Hematopoietic multipotent progenitor cell treated with erythropoietin and hydrocortisone succinate and interleukin-3 and kit ligand, for 6 days (in vitro differentiated cells): Measurements from ENCODE around the gene DUSP18.
"Not testable (repeated sequence)": the region's sequence is repeated elsewhere in the genome, so short reads cannot be mapped to it uniquely, and the experiment has no call there.

Experiments used
- DNase-seq: peaks from one replicate; pipeline ENCODE4 v3.0.0-alpha.2; 2015

Gene DUSP18

GRCh38 chr22:30636226-30637077 lies 31.2 kb downstream of the DUSP18 start:
- DNase-seq, result no peak

- peak; percentile 92 for DNase-seq
Observed at GRCh38 chr22:30635273-30636225, 32.1 kb downstream of the DUSP18 start, which contains the start of gene SLC35E4. Gene SLC35E4 (plus strand): TSS chr22:30635781. CDS start chr22:30636451, 670 bp downstream.

DNA sequence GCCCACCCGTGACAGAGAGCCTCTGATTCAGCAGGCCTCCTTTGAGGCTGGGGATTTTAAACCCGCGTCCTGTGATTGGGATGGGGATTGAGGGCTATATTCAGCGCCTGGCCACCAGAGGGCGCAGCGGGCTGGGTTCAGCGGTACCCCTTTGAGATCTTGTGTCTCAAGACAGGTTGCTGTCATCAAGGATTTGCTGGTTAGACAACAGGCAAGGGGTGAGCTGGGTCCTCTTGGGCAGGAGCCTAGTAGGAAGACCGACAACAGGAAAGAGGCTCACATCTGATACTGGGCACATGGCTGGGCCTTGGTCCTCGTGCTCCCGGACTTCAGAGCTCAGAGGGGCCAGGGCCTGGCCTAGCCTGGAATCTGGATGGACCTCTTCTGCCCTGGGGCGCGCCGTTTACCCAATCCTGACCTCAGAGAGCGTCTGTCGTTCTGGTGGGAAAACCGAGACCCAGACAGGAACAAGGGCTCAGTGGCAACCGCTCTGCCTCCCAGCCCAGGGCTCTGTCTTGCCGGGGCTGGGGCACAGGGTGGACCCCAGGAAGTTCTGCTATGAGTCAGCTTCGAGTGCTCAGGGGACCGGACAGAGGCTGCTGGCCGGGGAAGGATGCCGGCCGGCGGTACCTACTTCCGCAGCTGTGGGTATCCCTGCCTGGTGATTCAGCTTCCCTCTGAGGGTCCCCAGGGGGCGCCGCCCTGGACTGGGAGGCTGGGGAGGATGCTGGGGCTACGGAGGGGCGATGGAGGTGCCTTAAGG lies 33.0 kb downstream of the DUSP18 start:
- DNase-seq, result peak; percentile 94

- DNase-seq, result not testable (repeated sequence)
Observed at GRCh38 chr22:30631469-30631868, 36.2 kb downstream of the DUSP18 start.

DNA sequence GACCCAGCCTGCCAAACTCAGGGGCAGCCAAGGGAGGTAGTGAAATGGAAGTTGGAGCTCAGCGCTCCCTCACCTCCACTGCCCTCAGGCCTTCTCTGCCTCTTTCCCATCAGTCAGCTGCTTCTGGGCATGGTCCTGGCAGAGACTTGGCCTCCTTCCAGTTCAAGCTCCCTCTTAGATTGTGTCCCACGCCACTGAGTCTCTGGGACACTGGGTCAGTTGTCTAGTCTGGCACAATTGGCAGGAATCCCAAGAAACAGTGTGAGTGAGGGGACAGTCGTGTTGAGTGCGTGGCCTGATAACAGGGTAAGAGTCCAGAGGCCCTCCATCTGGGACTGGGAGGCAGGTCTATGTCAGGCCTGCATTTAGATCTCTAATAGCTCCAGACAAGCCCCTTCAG lies 39.2 kb downstream of the DUSP18 start:
- DNase-seq, result no peak

DNA sequence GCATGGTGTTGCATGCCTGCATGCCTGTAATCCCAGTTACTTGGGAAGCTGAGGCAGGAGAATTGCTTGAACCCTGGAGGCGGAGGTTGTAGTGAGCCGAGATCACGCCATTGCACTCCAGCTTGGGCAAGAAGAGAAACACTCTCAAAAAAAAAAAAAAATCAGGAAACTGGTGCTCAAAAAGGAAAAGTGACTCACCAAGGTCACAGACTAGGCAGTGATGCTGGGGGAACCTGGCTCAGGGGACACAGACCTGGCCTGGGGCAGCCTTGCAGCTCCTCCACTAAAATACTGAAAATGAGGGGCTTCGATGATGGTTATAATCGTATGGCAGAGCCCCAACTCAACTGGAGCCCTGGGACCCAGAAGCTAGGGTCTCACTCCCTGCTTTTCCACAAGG lies 40.2 kb downstream of the DUSP18 start:
- DNase-seq, result no peak

- no peak for DNase-seq
Observed at GRCh38 chr22:30626413-30626812, 41.3 kb downstream of the DUSP18 start.

DNA sequence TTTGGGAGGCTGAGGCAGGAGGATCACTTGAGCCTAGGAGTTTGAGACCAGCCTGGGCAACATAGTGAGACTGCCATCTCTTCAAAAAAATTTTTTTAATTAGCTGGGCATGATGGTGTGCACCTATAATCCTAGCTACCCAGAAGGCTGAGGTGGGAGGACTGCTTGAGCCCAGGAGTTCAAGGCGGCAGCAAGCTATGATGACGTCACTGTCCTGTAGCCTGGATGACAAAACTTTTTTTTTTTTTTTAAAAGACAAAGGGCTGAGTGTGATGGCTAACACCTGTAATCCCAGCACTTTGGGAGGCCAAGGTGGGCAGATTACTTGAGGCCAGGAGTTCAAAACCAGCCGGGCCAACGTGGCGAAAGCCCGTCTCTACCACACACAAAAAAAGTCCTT lies 47.8 kb downstream of the DUSP18 start:
- not testable (repeated sequence) for DNase-seq

- DNase-seq, result no peak
Observed at GRCh38 chr22:30617819-30618218, 49.9 kb downstream of the DUSP18 start.

DNA sequence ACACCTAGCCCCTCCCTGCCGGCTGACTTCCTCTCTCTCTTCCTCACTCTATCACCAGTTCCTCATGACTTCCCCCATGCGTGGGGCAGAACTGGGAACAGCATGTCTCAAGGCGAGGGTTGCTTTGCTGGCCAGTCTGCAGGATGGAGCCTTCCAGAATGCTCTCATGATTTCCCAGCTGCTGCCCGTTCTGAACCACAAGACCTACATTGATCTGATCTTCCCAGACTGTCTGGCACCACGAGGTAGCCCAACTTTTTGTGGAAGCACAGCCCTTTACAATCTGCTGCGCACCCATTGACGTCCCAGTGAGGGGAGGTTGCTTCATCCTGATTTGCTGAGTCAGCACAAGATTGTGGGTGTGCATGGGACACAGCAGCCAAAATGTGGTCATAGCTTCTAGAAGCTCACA lies 52.1 kb downstream of the DUSP18 start:
- no peak for DNase-seq

GRCh38 chr22:30614879-30615278 lies 52.8 kb downstream of the DUSP18 start:
- DNase-seq, result no peak

- no peak for DNase-seq
Observed at GRCh38 chr22:30614268-30614667, 53.4 kb downstream of the DUSP18 start.

DNA sequence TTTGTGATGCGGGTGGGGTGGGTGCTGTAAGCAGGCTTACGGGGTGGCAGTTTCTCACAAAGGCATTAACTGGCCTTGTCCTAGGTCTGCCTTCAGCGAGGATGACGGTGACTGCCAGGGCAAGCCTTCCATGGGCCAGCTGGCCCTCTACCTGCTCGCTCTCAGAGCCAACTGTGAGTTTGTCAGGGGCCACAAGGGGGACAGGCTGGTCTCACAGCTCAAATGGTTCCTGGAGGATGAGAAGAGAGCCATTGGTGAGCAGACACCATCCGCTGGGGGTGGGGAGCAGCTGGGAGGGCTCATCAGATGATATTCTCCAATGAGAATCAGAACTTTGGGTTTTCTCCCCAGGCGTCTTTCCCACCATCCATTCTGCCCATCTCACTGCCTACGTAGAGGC lies 54.9 kb downstream of the DUSP18 start:
- no peak for DNase-seq
